Keratinocyte (primary cell): ENCODE results near the gene NFE2L1. TPM values are rescaled to one million over a fixed set of nuclear protein-coding genes. Genes with fewer than 3 reads are reported as not detected.

ENCODE experiments used
- DNase-seq: peaks from one replicate; pipeline ENCODE4 v3.0.0-alpha.2; 2011; ENCODE audit warnings: low read depth, missing footprints, low spot score
- FAIRE-seq: peaks from 2 replicates; lab custom pipeline; 2011; peaks lifted over from hg19 to GRCh38; lab: Jason Lieb, UNC
- H2AFZ ChIP-seq: 2 replicates; pipeline ENCODE4 v1.6.0; 2012; ENCODE audit warnings: low read length, control low read depth, inconsistent platforms; ENCODE audit not compliant: control insufficient read depth
- H3K27ac ChIP-seq: 2 replicates; pipeline ENCODE4 v1.5.1; 2011; ENCODE audit warnings: low read length; ENCODE audit not compliant: control insufficient read depth, insufficient read depth
- H3K27me3 ChIP-seq: 3 replicates; pipeline ENCODE4 v1.6.0; 2011; ENCODE audit warnings: low read length; ENCODE audit not compliant: control insufficient read depth, insufficient read depth; ENCODE audit errors: extremely low read depth
- H3K36me3 ChIP-seq, 2 experiments: 2 replicates in 1 of 2; 3 replicates in 1 of 2; pipeline ENCODE4 v1.5.1; 2011; ENCODE audit warnings: low read length in 2 of 2, mild to moderate bottlenecking in 1 of 2; ENCODE audit not compliant: control insufficient read depth in 2 of 2, insufficient read depth in 2 of 2; ENCODE audit errors: extremely low read depth in 1 of 2
- H3K4me1 ChIP-seq: 3 replicates; pipeline ENCODE4 v1.5.1; 2011; ENCODE audit warnings: low read length; ENCODE audit not compliant: control insufficient read depth, insufficient read depth; ENCODE audit errors: extremely low read depth
- H3K4me2 ChIP-seq: 3 replicates; pipeline ENCODE4 v1.6.0; 2011; ENCODE audit warnings: low read depth, low read length; ENCODE audit not compliant: control insufficient read depth, insufficient read depth; ENCODE audit errors: extremely low read depth
- H3K4me3 ChIP-seq, 3 experiments: fragments of 200-600 bp in 1 of 3; sonication (generic) in 1 of 3; 2 replicates in 2 of 3; 3 replicates in 1 of 3; pipeline ENCODE4 v1.5.1; 2011 to 2016; ENCODE audit warnings: low read length in 3 of 3, mild to moderate bottlenecking in 3 of 3, control low read depth in 2 of 3, inconsistent platforms in 1 of 3, low read depth in 1 of 3, mixed read lengths in 1 of 3, mixed run types in 1 of 3, moderate library complexity in 1 of 3; ENCODE audit not compliant: control insufficient read depth in 2 of 3, insufficient read depth in 2 of 3; ENCODE audit errors: extremely low read depth in 1 of 3
- H3K79me2 ChIP-seq: 2 replicates; pipeline ENCODE4 v1.6.0; 2012; ENCODE audit warnings: low read length; ENCODE audit not compliant: control insufficient read depth, insufficient read depth
- H3K9ac ChIP-seq: 3 replicates; pipeline ENCODE4 v1.6.0; 2011; ENCODE audit warnings: low read length; ENCODE audit not compliant: control insufficient read depth, insufficient read depth; ENCODE audit errors: extremely low read depth
- H3K9me1 ChIP-seq: 3 replicates; pipeline ENCODE4 v1.6.0; 2011; ENCODE audit warnings: low read length; ENCODE audit not compliant: control insufficient read depth, insufficient read depth; ENCODE audit errors: extremely low read depth
- H3K9me3 ChIP-seq: 2 replicates; pipeline ENCODE4 v1.5.1; 2012; ENCODE audit warnings: low read depth, low read length; ENCODE audit not compliant: control insufficient read depth
- H4K20me1 ChIP-seq: 3 replicates; pipeline ENCODE4 v1.6.0; 2011; ENCODE audit warnings: low read length; ENCODE audit not compliant: control insufficient read depth, insufficient read depth; ENCODE audit errors: extremely low read depth
- CTCF ChIP-seq, 3 experiments: IDR thresholded peaks in 1 of 3; conservative IDR thresholded peaks in 1 of 3; optimal IDR thresholded peaks in 1 of 3; 2 replicates in 2 of 3; 3 replicates in 1 of 3; pipeline versions ENCODE3 to v1.5.1; 2011; ENCODE audit warnings: low read length in 3 of 3, mild to moderate bottlenecking in 3 of 3, moderate library complexity in 2 of 3, control low read depth in 1 of 3, inconsistent platforms in 1 of 3; ENCODE audit not compliant: insufficient read depth in 2 of 3; ENCODE audit errors: extremely low read depth in 1 of 3
- EZH2 ChIP-seq: IDR thresholded peaks from one replicate; pipeline ENCODE4 v1.6.1; 2012; ENCODE audit warnings: inconsistent platforms, mild to moderate bottlenecking, low read length, moderate library complexity
- dilution Hi-C: fragments of 300-500 bp; cut with MboI; formaldehyde crosslinking; loops from one replicate; pipeline ENCODE4 v1.7.0; 2020; ENCODE audit warnings: low sequenced_read_pairs; ENCODE audit not compliant: extremely low pct_ligation_motif_present
- polyA plus RNA-seq, 5 experiments: library from polyadenylated mRNA; depleted of rRNA in 3 of 5; stranded (reverse) in 3 of 5; stranded (forward) in 1 of 5; unstranded in 1 of 5; fragments of >200 nt; gene quantifications; 1 replicate in 1 of 5; 2 replicates in 3 of 5; 3 replicates in 1 of 5; pipeline versions ENCODE4 v1.2.1 to v1.2.3, GENCODE V29; 2011 to 2012; ENCODE audit warnings: missing spikeins in 2 of 5, low read depth in 1 of 5, low replicate concordance in 1 of 5

NFE2L1 gene
- polyA plus RNA-seq, 1 donor (not counting 4 experiments of a cell fraction or from before 2014, with no cell fraction given) = 208 TPM

DNA sequence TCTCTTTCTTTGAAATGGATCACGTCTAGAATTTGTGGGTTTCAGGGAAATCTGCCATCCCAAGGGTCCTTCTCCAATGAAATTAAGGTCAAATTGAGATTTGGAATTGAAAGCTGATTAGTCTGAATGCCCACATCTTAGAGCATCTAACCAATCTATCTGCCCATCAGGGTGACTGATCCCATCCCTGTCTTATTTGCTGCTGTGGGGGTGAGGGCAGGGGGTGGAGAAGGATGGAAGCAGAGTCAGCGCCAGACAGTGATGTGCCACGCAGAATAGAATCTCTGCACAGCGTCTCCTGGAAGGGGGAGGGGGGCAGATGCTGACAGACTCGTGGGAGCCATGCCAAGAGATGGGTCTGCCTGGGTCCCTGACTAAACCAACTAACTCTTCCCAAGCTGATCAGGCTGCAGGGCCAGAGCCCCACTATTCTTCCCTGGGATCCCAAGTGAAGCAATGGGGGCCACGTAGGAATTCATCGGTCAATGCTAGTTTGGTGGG lies 45.2 kb upstream of the NFE2L1 start:
- Histone ChIP-seq H3K79me2 (no peaks in the 10 kb centered on the region), H3K4me2 (peak overlapping the region; percentile 63), H3K27me3 (no peaks in the 10 kb centered on the region), H3K4me3 (no peak overlapping the region), H3K9me3 (no peaks in the 10 kb centered on the region), H3K4me1 (peaks cover 19% of the 10 kb centered on the region), H3K27ac (peak overlapping the region; percentile 37), H3K9ac (peak overlapping the region; percentile 4), H4K20me1 (no peaks in the 10 kb centered on the region), H2AFZ (peak overlapping the region; percentile 98), H3K36me3 (no peaks in the 10 kb centered on the region), H3K9me1 (no peaks in the 10 kb centered on the region)
- FAIRE-seq = no peak
- no peak for DNase-seq
- dilution Hi-C loops = no loop called here
- no peak for TF ChIP-seq CTCF (optimal IDR thresholded peaks at IDR 0.05 in 1 of 3, IDR thresholded peaks at IDR 0.05 in 1 of 3, conservative IDR thresholded peaks at IDR 0.05 in 1 of 3; ENCODE audit: extremely low read depth in 1 of 3, insufficient read depth in 2 of 3, low read length in 3 of 3)
- TF ChIP-seq EZH2 = no peak

- no peaks in the 10 kb centered on the region for H3K9me1 ChIP-seq
- no peak overlapping the region for H3K9ac ChIP-seq
- dilution Hi-C loops = no loop called here
- TF ChIP-seq CTCF (optimal IDR thresholded peaks at IDR 0.05 in 1 of 3, IDR thresholded peaks at IDR 0.05 in 1 of 3, conservative IDR thresholded peaks at IDR 0.05 in 1 of 3; ENCODE audit: extremely low read depth in 1 of 3, insufficient read depth in 2 of 3, low read length in 3 of 3) = no peak
- no peak for TF ChIP-seq EZH2
- H3K9me3 ChIP-seq = no peaks in the 10 kb centered on the region
- no peak overlapping the region for H3K27ac ChIP-seq
- no peaks in the 10 kb centered on the region for H3K27me3 ChIP-seq
- no peak overlapping the region for H3K4me2 ChIP-seq
- no peak overlapping the region for H2AFZ ChIP-seq
- H3K36me3 ChIP-seq = no peaks in the 10 kb centered on the region
- H3K4me3 ChIP-seq = no peak overlapping the region
- no peak for DNase-seq
- no peaks in the 10 kb centered on the region for H4K20me1 ChIP-seq
- no peaks in the 10 kb centered on the region for H3K79me2 ChIP-seq
- peaks cover 19% of the 10 kb centered on the region for H3K4me1 ChIP-seq
- FAIRE-seq = no peak
These were observed 44.6 kb upstream of the NFE2L1 start for GRCh38 chr17:48003417-48004151.
